HG03354 (cell line): ENCODE data around the gene NOL11.
"Not testable (repeated sequence)": the region's sequence is repeated elsewhere in the genome, so short reads cannot be mapped to it uniquely, and the experiment has no call there.

Experiments
- ATAC-seq: cut with Tn5 transposase; IDR thresholded peaks from one replicate; pipeline ENCODE4 v1.9.1; 2021; ENCODE audit warnings: mild to moderate bottlenecking; ENCODE audit not compliant: unreplicated experiment, poor library complexity, severe bottlenecking

The NOL11 gene

GRCh38 chr17:67702861-67703260 lies 14.9 kb upstream of the NOL11 start:
- not testable (repeated sequence) for ATAC-seq

- ATAC-seq = no peak
These were observed 10.3 kb upstream of the NOL11 start for GRCh38 chr17:67707442-67707841.

- ATAC-seq = no peak
These were observed 9.4 kb upstream of the NOL11 start for GRCh38 chr17:67708378-67708777.

GRCh38 chr17:67711916-67712315 lies 5.8 kb upstream of the NOL11 start:
- ATAC-seq = no peak

GRCh38 chr17:67712375-67712774 lies 5.4 kb upstream of the NOL11 start:
- ATAC-seq = no peak

- no peak for ATAC-seq
These were observed 4.6 kb upstream of the NOL11 start for GRCh38 chr17:67713169-67713568.

- no peak for ATAC-seq
These were observed 1.3 kb upstream of the NOL11 start for GRCh38 chr17:67716405-67716798.

- no peak for ATAC-seq
These were observed 528 bp upstream of the NOL11 start for GRCh38 chr17:67717192-67717623.

- peak; percentile 1 for ATAC-seq
These were observed 697 bp downstream of the NOL11 start for GRCh38 chr17:67718325-67718941.

GRCh38 chr17:67725373-67725791 lies 7.6 kb downstream of the NOL11 start:
- no peak for ATAC-seq

- ATAC-seq = no peak
These were observed 8.1 kb downstream of the NOL11 start for GRCh38 chr17:67725807-67726206.

- not testable (repeated sequence) for ATAC-seq
These were observed 9.7 kb downstream of the NOL11 start for GRCh38 chr17:67727152-67728039.

GRCh38 chr17:67729903-67730302 lies 12.2 kb downstream of the NOL11 start:
- ATAC-seq = no peak

- ATAC-seq = no peak
These were observed 13.0 kb downstream of the NOL11 start for GRCh38 chr17:67730731-67731130.

GRCh38 chr17:67733449-67733848 lies 15.7 kb downstream of the NOL11 start:
- no peak for ATAC-seq

- ATAC-seq = no peak
These were observed 19.4 kb downstream of the NOL11 start for GRCh38 chr17:67737145-67737544.

GRCh38 chr17:67742025-67742424 lies 24.3 kb downstream of the NOL11 start:
- ATAC-seq = no peak

GRCh38 chr17:67746704-67747571 lies 29.2 kb downstream of the NOL11 start:
- ATAC-seq = no peak

GRCh38 chr17:67747681-67748235 lies 30.0 kb downstream of the NOL11 start:
- no peak for ATAC-seq

- no peak for ATAC-seq
These were observed 32.3 kb downstream of the NOL11 start for GRCh38 chr17:67750067-67750466.
